Measurements from ENCODE around the gene HOOK2.

The HOOK2 gene

DNA sequence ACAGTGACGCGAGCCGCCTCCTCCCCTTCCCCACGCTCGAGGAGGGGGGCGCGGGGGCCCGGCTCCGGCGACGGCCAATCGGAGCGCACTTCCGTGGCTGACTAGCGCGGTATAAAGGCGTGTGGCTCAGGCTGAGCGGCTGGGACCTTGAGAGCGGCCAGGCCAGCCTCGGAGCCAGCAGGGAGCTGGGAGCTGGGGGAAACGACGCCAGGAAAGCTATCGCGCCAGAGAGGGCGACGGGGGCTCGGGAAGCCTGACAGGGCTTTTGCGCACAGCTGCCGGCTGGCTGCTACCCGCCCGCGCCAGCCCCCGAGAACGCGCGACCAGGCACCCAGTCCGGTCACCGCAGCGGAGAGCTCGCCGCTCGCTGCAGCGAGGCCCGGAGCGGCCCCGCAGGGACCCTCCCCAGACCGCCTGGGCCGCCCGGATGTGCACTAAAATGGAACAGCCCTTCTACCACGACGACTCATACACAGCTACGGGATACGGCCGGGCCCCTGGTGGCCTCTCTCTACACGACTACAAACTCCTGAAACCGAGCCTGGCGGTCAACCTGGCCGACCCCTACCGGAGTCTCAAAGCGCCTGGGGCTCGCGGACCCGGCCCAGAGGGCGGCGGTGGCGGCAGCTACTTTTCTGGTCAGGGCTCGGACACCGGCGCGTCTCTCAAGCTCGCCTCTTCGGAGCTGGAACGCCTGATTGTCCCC, 16.1 kb upstream of the HOOK2 start, which contains the start of gene JUNB:
JUNB (plus strand) TSS at position 142 of the 706 bp plus-strand sequence; CDS start at position 428, 286 bp downstream.
- peak within 1 kb of the TSS; percentile 76 for H3K4me3 ChIP-seq (ENCODE audit: low read length)
- peak; percentile 81 for DNase-seq (ENCODE audit: low read depth)
- TF ChIP-seq, protein P1, sequence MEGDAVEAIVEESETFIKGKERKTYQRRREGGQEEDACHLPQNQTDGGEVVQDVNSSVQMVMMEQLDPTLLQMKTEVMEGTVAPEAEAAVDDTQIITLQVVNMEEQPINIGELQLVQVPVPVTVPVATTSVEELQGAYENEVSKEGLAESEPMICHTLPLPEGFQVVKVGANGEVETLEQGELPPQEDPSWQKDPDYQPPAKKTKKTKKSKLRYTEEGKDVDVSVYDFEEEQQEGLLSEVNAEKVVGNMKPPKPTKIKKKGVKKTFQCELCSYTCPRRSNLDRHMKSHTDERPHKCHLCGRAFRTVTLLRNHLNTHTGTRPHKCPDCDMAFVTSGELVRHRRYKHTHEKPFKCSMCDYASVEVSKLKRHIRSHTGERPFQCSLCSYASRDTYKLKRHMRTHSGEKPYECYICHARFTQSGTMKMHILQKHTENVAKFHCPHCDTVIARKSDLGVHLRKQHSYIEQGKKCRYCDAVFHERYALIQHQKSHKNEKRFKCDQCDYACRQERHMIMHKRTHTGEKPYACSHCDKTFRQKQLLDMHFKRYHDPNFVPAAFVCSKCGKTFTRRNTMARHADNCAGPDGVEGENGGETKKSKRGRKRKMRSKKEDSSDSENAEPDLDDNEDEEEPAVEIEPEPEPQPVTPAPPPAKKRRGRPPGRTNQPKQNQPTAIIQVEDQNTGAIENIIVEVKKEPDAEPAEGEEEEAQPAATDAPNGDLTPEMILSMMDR (conservative IDR thresholded peaks at IDR 0.05; ENCODE audit: low read depth, low read length), result no peak

DNA sequence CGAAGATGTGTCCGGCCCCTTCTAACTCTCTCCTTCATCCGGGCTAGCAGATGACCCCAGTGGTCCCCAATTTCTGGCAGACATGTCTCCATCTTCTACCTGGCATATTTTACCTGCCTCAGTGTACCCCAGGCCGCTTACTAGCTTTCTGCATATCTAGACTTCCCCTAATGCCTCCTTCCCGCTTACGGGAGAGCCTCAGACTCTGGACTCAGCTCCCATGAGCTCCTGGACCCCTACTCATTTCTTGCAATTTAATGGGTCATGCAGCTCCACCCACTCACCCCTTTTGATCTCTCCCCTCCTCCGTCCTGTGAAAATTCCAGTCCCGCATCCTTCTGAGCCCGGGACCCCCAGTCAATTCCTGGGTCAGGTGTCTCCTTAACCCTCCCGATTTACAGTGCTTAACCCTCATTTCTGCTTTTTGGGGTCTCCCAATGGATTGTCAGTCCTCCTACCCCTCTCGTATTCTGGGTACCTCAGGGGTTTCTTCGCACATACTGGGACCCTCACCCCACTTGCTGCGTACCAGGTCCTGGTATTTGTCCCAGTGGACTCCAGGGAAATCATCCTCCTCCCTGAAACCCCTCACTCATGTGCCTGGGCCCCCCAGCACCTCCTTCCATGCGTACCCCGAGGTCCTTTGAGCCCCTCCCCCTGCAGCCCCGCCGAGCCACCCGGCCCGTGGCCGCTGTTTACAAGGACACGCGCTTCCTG, 15.4 kb upstream of the HOOK2 start:
- H3K4me3 ChIP-seq (ENCODE audit: low read length), result peak overlapping the region; percentile 76
- no peak for DNase-seq (ENCODE audit: low read depth)
- TF ChIP-seq, protein P1 (conservative IDR thresholded peaks at IDR 0.05; ENCODE audit: low read depth, low read length), result no peak

DNA sequence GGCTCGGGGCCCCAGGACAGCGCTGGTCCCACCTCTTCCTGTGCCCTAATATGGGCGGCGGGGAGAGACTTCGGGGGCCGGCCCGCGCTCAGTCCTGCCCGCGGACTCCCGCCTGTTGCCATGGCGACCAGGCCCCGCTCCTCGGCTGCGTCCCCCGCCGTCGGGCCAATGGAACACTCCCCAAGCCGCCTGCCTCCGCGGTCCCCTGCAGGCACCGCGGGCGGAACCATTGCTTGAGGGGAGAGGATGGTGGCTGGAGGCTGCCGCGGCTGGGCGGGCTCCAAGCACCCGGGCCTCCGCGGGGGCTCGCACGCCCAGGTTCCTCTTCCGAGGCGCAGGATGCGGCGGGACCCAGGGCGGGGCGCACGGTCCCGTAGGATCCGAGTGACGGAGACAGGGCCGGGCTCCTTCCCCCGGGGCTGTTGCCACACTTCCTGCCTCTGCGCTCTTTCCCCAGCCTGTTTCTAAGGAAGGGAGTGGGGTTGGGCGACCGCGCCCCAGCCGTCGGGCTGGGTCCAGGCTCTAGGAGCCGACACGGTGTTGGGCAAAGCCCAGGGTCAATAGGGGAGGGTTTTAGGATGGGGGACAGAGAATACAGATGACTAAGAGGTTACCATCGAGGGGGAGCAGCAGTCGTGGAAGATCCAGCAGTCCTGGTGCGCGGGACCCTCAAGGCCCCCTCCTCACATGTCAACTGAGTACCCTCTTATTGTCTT, 14.7 kb upstream of the HOOK2 start:
- peak overlapping the region; percentile 38 for H3K4me3 ChIP-seq (ENCODE audit: low read length)
- TF ChIP-seq, protein P1 (conservative IDR thresholded peaks at IDR 0.05; ENCODE audit: low read depth, low read length), result no peak
- DNase-seq (ENCODE audit: low read depth), result peak; percentile 77

DNA sequence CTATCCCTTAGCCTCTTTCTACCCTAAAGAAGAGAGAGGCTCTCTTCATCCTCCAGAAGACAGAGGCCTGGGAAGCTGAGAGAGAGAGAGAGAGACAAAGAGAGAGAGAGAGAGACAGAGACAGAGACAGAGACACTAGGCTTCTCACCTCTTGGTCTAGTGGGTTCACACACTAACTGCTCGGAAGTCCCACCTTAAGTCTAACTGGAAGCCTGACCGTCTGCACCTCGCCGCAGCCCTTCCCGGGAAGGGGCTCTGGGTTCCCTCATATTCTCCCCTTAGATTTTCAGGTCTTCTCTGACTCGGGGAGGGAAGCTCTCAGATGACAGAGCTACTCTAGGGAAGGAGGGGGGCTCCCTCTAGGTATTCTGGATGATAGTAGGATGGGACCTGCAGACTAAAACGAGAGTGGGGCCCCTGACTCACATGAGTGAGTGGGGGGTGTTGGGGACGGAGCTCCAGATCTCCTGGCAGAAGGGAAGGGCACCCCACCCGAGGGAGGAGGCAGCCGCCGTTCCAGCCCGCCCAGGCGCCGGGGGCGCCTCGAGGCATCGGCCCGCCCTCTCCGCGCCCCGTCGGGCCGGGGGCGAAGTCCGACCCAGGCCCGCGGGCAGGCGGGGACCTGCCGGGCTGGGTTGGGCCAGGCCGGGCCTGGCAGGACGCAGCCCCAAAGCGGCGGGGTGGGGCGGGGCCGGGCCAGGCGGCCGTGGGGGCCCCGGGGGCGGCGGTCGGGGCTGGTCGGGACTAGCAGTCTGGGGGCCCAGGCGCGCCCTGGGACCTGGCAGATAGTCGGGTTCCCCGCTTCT, 13.9 kb upstream of the HOOK2 start:
- TF ChIP-seq, protein P1 (conservative IDR thresholded peaks at IDR 0.05; ENCODE audit: low read depth, low read length), result no peak
- no peak for DNase-seq (ENCODE audit: low read depth)

DNA sequence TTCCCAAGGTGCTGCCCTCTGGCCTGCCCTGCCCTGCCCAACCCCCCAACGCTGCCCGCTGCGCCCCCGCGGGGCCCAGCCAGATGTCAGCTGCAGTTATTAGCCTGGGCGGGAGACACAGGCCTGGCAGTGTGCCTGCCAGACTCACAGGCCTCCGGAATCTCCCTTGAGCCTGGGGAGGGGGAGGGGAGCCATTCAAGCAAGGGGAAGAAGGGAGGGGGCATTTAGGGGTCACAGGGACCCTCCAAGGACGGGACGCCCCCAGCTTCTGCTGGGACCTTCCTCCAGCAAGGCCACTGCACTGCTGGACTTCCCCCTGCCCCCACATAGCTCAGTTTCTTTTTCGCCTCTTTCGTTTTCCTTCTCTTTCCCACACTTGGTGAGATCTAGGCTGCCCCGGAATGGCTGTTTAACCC, 13.3 kb upstream of the HOOK2 start:
- TF ChIP-seq, protein P1 (conservative IDR thresholded peaks at IDR 0.05; ENCODE audit: low read depth, low read length), result no peak
- H3K4me3 ChIP-seq (ENCODE audit: low read length), result peak overlapping the region; percentile 19
- DNase-seq (ENCODE audit: low read depth), result no peak

More for the DNA sequence above, 13.9 kb upstream of the HOOK2 start:
- H3K4me3 ChIP-seq (ENCODE audit: low read length), result peak overlapping the region; percentile 38

DNA sequence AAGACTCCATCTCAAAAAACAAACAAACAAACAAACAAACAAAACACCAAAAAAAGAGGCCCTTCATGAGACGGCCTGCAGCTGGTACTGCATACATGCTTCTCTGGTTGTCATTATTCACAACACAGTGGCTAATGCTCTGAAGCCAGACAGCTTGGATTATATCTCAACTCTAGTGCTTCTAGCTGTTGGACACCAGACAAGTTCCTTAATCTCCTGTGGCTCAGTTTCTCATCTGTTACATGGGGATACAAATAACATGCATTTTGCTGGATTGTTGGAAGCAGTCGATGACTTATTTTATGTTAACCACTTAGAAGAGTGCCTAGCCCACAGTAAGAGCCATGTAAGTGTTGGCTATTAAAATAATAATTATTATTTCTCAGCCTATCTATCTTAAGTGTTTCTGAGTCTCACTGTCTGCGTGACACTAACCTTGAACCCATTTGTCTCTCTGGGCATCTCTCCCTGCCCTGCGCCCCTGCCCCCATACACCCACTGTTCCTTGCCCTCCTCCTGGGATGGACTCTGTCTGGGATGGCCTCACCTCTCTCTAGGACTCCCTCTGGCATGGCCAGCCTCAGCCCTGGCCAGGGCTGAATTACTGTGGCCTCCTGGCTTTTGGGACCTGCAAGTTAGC, 12.8 kb upstream of the HOOK2 start:
- no peak overlapping the region for H3K4me3 ChIP-seq (ENCODE audit: low read length)
- TF ChIP-seq, protein P1 (conservative IDR thresholded peaks at IDR 0.05; ENCODE audit: low read depth, low read length), result no peak
- no peak for DNase-seq (ENCODE audit: low read depth)
